NCI-H2029 treated with DMSO at 0.1 percent for 48 hours (cell line): Measurements from ENCODE around the gene PXDN.
"Not testable (repeated sequence)": the region's sequence is repeated elsewhere in the genome, so short reads cannot be mapped to it uniquely, and the experiment has no call there.

Experiments used
- DNase-seq: peaks from one replicate; lab custom pipeline; 2025; lab: John Stamatoyannopoulos, UW

PXDN gene

GRCh38 chr2:1685078-1685956, 59.0 kb downstream of the PXDN start:
- no peak for DNase-seq

DNA sequence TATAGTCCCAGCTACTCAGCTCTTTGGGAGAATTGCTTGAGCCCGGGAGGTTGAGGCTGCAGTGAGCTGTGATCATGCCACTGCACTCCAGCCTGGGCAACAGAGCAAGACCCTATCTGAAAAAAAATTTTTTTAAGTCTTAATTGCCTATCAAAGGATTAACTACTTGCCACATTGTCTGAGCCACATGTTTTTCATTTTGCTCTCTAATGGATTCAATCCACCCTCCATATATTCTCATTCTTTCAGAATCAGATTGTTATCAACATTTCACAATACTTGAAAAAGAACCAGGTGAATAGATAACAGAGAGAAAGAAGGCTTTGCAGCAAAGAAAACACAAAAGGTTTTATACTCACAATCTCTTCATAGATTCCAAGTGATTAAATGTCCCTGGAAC, 61.0 kb downstream of the PXDN start:
- no peak for DNase-seq

DNA sequence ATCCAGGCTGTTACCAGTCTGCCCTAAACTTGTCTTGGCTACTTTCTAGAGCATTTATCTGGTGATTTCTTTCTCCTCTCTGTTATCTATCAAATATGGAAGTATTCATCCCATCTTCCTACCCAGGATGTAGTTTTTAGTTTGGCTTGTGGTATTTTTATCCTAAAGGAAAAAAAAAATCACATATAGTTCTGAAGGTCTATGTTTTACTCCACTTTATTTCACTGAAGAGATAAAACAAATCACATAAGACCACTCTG, 62.2 kb downstream of the PXDN start:
- DNase-seq, result no peak

GRCh38 chr2:1681323-1682180, 62.8 kb downstream of the PXDN start:
- no peak for DNase-seq

GRCh38 chr2:1681017-1681318, 63.3 kb downstream of the PXDN start:
- no peak for DNase-seq

DNA sequence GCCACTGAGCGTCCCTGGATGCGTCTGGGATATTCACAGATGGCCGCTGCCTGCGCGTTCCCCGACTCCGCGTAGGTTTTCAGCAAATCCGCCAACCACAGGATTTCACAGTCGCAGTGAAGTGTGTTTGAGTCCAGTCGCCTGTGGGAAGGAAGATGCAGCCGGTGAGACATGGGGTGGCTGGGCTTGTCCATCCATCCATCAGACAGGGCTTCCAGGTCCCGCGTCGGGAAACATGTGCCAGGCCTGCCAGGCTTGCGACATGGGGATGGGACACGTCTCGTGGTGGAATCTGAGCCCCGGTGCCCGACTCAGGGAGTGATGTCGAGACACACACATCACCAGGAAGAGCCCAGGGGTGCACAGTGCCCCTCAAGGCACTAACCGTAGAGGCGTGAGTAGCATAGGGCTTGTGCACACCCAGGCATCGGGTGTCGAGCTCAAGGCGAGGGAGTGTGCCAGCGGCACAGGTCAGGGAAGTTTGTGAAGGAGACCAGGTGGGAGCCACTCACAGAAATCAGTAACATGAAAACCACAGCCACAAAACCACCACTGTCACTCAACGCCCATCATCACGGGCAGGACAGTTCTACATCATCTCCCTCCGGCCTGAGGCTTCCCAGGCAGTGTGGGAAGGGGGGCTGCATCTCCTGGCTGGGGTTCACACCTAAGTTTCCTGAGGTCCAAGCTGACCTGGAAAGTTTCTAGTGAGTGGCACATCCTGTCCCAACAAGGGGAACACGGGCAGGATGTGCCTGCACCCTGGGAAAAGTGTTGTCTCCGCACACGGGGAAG, 63.9 kb downstream of the PXDN start:
- DNase-seq, result no peak

DNA sequence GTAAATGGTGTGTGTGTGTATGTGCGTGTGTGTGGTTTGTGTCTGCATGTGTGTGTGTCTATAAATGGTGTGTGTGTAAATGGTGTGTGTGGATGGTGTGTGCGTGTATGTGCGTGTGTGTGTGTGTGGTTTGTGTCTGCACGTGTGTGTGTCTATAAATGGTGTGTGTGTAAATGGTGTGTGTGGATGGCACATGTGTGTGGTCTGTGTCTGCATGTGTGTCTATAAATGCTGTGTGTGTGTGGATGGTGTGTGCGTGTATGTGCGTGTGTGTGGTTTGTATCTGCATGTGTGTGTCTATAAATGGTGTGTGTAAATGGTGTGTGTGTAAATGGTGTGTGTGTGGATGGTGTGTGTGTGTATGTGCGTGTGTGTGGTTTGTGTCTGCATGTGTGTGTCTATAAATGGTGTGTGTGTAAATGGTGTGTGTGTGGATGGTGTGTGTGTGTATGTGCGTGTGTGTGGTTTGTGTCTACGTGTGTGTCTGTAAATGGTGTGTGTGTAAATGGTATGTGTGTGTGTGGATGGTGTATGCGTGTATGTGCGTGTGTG, 64.8 kb downstream of the PXDN start:
- not testable (repeated sequence) for DNase-seq

GRCh38 chr2:1679065-1679464, 65.2 kb downstream of the PXDN start:
- DNase-seq, result not testable (repeated sequence)

DNA sequence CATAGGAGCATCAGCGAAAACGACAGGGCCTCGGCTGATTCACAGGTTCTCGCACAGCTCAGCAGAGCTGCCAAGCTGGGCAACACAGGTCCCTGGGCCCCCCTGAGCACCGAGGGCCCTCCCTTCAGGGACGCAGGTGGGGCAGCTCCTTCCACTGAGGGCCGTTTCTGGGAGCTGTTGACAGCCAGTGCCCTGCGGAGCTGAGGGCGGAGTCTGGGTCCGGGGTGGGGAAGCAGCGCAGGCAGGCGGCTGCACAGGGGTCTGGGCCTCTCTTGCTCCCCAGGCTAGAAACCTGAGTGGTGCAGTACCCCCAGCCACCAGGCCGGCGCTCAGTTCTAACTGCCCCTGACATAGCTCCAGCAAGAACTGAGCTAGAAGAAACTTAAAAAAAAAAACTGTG, 65.7 kb downstream of the PXDN start:
- DNase-seq, result no peak

DNA sequence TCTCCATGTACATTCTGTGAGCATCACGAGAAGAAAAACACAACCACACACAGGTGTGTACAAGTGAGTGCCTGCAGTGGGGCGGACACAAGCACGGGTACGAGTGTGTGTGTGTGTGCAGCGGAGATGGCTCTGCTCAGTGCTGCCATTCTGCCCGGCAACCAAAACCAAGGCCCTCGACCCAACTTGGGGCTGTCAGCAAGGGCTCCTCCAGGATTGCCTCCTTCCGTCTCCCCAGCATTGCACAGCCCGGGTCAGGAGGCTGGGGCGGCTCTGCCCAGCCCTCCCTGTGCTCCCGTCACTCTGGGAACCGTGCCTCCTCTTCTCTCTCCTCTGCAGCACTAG, 66.5 kb downstream of the PXDN start:
- DNase-seq, result no peak

- no peak for DNase-seq
These were observed 67.1 kb downstream of the PXDN start for GRCh38 chr2:1676913-1677820.

DNA sequence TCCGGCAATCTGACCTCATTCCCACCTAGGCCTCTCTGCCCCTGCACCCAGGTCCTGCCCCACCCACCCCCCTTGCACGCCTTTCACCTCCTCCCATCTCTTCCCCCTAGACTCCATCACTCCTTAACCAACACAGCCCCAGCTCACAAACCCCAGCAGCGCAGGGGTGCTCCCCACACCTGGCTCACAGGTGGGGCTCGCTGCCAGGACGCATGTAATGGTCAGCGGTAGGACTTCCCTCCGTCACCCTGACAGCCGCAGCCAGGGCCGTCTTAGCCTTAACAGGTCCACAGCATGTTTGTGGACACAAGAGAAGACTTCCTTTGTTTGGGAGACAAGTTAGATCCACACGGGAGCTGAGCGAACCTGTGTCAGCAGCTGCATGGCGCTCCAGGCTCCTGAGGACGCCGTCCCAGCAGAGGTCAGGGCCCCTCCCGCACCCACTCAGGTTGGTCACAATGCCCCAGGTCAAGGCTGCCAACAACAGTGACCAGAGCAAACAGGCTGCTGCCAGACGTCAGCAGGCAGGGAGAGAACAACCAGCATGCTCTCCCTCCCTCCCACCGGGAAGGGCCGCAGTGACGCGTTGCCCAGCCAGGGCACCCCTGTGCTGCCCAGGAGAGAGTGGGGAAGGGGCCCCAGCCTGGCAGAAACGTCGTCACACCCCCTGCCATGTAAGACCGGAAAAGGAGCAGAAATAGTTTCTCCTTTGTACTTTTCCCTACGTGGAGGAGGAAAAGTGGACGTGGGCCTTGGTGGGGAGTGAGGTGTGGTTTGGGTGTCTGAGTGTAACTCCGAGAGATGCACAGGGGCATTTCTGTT, 68.0 kb downstream of the PXDN start:
- no peak for DNase-seq

- no peak for DNase-seq
These were observed 68.7 kb downstream of the PXDN start for GRCh38 chr2:1675633-1676032.

GRCh38 chr2:1674766-1675397, 69.4 kb downstream of the PXDN start:
- DNase-seq, result no peak

GRCh38 chr2:1674276-1674675, 70.0 kb downstream of the PXDN start:
- DNase-seq, result no peak

DNA sequence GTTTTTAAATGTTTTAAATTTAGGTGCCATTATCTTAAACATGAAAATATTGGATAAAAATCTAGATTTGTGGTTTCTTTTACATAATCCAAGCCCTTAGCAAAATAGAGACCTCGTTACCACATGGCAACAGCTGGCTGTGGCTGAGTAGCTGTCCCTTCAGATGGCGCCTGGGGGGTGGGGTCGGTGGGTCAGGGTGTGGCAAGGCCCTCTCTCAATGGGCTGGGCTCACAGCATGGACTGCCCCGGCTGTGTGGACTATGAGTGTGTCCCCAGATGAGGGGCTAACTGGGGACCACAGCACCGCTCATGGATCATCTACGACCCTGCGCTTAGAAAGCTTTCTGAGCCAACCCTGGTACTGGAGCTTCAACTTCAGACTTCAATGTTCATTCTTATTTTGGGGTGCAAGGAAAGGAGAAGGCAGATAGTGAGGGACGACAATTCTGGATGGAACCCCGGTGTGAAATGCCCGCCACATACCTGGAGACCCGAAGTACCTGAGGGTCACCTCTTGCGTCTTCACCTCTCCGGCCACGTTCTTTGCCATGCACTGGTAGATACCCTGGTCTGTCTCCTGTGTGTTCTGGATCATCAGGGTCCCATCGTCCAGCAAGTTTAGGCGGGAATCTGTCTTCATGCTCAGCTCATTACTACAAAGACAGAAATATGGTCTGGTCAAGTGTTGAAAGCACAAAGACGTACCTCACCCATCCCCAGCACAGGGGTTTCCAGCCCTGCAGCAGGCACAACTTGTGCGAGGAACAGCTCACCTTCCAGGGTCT, 71.0 kb downstream of the PXDN start:
- no peak for DNase-seq

GRCh38 chr2:1672738-1673137, 71.6 kb downstream of the PXDN start:
- no peak for DNase-seq

DNA sequence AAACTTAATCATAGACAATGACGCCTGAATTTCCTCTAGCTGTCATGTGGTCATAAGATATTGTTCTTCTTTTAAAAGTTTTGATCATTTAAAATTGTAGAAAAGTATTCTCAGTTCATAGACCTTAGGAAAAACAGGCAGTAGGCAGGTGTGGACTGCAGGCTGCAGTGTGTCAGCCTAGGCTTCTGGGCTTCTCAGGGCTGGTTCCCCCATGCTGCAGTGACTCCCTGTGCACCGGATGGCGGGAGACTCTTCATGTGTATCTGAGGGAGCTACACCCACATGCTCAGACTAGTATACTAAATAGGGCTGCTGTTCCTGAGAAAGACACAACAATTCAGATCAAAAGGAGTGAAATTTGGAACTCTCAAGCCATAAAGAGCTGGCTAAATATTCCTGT, 72.4 kb downstream of the PXDN start:
- no peak for DNase-seq

GRCh38 chr2:1670636-1671035, 73.7 kb downstream of the PXDN start:
- DNase-seq, result no peak
